ENCODE results near the gene RNF121. TPM values are rescaled to one million over a fixed set of nuclear protein-coding genes. Genes with fewer than 3 reads are reported as not detected.
A peak's percentile ranks its signal among the peaks of the same experiment; 100 is the strongest.

The RNF121 gene
- total RNA-seq, 1 experiment from 2014 or later: 56.9 TPM

GRCh38 chr11:71977743-71978418 is 49.0 kb downstream of the RNF121 start:
- Histone ChIP-seq H3K4me2 (ENCODE audit: insufficient read depth, insufficient read length, low read length) (no peak overlapping the region), H3K23me2 (ENCODE audit: insufficient read length, low read depth, low read length, poor library complexity, severe bottlenecking) (no peaks in the 10 kb centered on the region), H2BK20ac (ENCODE audit: low read depth, low read length, poor library complexity, severe bottlenecking) (no peak overlapping the region), H3K79me2 (ENCODE audit: insufficient read depth, low read length) (no peaks in the 10 kb centered on the region), H4K20me1 (ENCODE audit: control insufficient read depth, insufficient read depth, insufficient read length) (no peaks in the 10 kb centered on the region), H2BK12ac (ENCODE audit: insufficient read length, low read depth, low read length) (no peak overlapping the region), H3K4ac (ENCODE audit: low read depth, low read length) (no peak overlapping the region), H3T11ph (ENCODE audit: low read length) (no peak overlapping the region), H3K27me3 (ENCODE audit: insufficient read depth, low read length) (no peaks in the 10 kb centered on the region), H3K56ac (ENCODE audit: insufficient read length, low read depth, low read length) (no peak overlapping the region), H3K23ac (ENCODE audit: insufficient read length, low read depth, low read length) (no peak overlapping the region), H3K4me1 (ENCODE audit: insufficient read depth, low read length) (no peaks in the 10 kb centered on the region), H3K18ac (ENCODE audit: insufficient read length, low read depth, low read length) (no peak overlapping the region), H2AFZ (ENCODE audit: low read length) (no peak overlapping the region), H2AK5ac (ENCODE audit: insufficient read length, low read length) (no peak overlapping the region), H4K5ac (ENCODE audit: insufficient read length, low read depth, low read length) (no peak overlapping the region), H2BK15ac (ENCODE audit: low read depth, low read length) (no peak overlapping the region), H3K14ac (ENCODE audit: insufficient read depth, low read length) (no peak overlapping the region), H3K9me3 (ENCODE audit: control insufficient read depth, low read depth, low read length) (no peaks in the 10 kb centered on the region), H3K9ac (ENCODE audit: extremely low read depth, insufficient read length, low read length) (no peak overlapping the region), H2BK120ac (ENCODE audit: low read depth, low read length, poor library complexity, severe bottlenecking) (no peak overlapping the region), H3K79me1 (ENCODE audit: insufficient read depth, low read depth, low read length, poor library complexity, severe bottlenecking) (no peaks in the 10 kb centered on the region), H3K27ac (ENCODE audit: insufficient read length, low read depth, low read length) (no peak overlapping the region), H4K8ac (replicated peaks; ENCODE audit: insufficient read length, low read depth, low read length) (no peak overlapping the region), H2BK5ac (ENCODE audit: insufficient read length, low read length) (no peak overlapping the region), H4K91ac (ENCODE audit: insufficient read length, low read depth, low read length) (no peak overlapping the region)
- DNase-seq: no peak
- WGBS (ENCODE audit: extremely low coverage, insufficient read length, low lambda C conversion rate): no CpG with 5 or more reads among the region's 7 CpGs
- Mint-ChIP-seq H3K36me3 (ENCODE audit: insufficient read depth in 1 of 3, low read depth in 3 of 3) (peaks cover 10 to 28% (median 23%) of the 10 kb centered on the region in 3 experiments), H3K4me1 (peaks cover 2% of the 10 kb centered on the region in 2 experiments; a peak in 2 of 4 replicates), H3K27ac (peak overlapping the region in 2 of 3 experiments; percentile 40 to 70; a peak in 1 of 7 replicates), H3K4me3 (no peak overlapping the region), H3K9me3 (no peaks in the 10 kb centered on the region), H3K27me3 (ENCODE audit: low read depth) (no peaks in the 10 kb centered on the region)
- TF ChIP-seq, protein P1, sequence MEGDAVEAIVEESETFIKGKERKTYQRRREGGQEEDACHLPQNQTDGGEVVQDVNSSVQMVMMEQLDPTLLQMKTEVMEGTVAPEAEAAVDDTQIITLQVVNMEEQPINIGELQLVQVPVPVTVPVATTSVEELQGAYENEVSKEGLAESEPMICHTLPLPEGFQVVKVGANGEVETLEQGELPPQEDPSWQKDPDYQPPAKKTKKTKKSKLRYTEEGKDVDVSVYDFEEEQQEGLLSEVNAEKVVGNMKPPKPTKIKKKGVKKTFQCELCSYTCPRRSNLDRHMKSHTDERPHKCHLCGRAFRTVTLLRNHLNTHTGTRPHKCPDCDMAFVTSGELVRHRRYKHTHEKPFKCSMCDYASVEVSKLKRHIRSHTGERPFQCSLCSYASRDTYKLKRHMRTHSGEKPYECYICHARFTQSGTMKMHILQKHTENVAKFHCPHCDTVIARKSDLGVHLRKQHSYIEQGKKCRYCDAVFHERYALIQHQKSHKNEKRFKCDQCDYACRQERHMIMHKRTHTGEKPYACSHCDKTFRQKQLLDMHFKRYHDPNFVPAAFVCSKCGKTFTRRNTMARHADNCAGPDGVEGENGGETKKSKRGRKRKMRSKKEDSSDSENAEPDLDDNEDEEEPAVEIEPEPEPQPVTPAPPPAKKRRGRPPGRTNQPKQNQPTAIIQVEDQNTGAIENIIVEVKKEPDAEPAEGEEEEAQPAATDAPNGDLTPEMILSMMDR (conservative IDR thresholded peaks at IDR 0.05): peak; percentile 75

Measured in H9 (cell line).